Stimulated activated CD4-positive, alpha-beta T cell treated with anti-CD3 and anti-CD28 coated beads, Interleukin-1b, Interleukin-23, amount 100 ng/mL, for 24 hours (primary cell): ENCODE measurements around the gene TMEM126A.

Experiments
- DNase-seq, 4 experiments: peaks; one replicate each; pipeline ENCODE4 v3.0.0-alpha.2; 2020; ENCODE audit warnings: low read depth in 4 of 4, low spot score in 1 of 4

The TMEM126A gene

GRCh38 chr11:85694385-85694980 is 46.7 kb downstream of the TMEM126A start:
- no peak for DNase-seq

DNA sequence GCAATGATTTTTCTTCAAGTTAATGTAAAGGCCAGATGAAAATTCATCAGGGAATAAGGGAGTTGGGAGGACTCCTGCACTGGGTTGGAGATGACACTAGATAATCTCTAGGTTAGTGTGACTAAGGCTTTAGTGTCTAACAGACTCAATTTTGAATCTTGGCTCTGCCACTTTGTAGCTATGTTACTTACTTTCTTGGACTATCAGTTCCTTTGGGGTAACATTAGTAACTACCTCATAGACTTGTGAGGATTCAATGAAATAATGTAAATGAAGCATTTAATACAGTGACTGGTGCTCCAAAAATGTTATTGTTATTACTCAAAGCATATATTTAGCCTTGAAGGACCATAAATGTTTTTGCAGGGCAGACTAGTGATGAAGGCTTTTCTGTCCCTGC is 47.8 kb downstream of the TMEM126A start:
- no peak for DNase-seq

GRCh38 chr11:85697747-85698146 is 50.0 kb downstream of the TMEM126A start:
- DNase-seq: no peak

GRCh38 chr11:85698195-85698594 is 50.4 kb downstream of the TMEM126A start:
- no peak for DNase-seq

GRCh38 chr11:85699957-85700741 is 52.4 kb downstream of the TMEM126A start:
- DNase-seq: no peak

- no peak for DNase-seq
These were observed 57.2 kb downstream of the TMEM126A start for GRCh38 chr11:85704967-85705366.

- no peak for DNase-seq
These were observed 58.0 kb downstream of the TMEM126A start for GRCh38 chr11:85705800-85706199.
